GM13976 (cell line): Measurements from ENCODE around the gene HRK.

Experiments
- DNase-seq: peaks from one replicate; pipeline ENCODE4 v3.0.0; 2012; ENCODE audit warnings: low spot score
- CTCF ChIP-seq: IDR thresholded peaks from 2 replicates; pipeline ENCODE4 v1.5.1; 2012; ENCODE audit warnings: borderline replicate concordance, mild to moderate bottlenecking; ENCODE audit not compliant: insufficient read depth; ENCODE audit errors: extremely low read depth, missing control alignments, control extremely low read depth
- in situ Hi-C: fragments of 300-500 bp; cut with MboI; formaldehyde crosslinking; loops from one replicate; pipeline ENCODE4 v1.12.0; 2022; ENCODE audit warnings: low sequenced_read_pairs, mixed read lengths, inconsistent platforms; ENCODE audit not compliant: unreplicated experiment

The HRK gene

DNA sequence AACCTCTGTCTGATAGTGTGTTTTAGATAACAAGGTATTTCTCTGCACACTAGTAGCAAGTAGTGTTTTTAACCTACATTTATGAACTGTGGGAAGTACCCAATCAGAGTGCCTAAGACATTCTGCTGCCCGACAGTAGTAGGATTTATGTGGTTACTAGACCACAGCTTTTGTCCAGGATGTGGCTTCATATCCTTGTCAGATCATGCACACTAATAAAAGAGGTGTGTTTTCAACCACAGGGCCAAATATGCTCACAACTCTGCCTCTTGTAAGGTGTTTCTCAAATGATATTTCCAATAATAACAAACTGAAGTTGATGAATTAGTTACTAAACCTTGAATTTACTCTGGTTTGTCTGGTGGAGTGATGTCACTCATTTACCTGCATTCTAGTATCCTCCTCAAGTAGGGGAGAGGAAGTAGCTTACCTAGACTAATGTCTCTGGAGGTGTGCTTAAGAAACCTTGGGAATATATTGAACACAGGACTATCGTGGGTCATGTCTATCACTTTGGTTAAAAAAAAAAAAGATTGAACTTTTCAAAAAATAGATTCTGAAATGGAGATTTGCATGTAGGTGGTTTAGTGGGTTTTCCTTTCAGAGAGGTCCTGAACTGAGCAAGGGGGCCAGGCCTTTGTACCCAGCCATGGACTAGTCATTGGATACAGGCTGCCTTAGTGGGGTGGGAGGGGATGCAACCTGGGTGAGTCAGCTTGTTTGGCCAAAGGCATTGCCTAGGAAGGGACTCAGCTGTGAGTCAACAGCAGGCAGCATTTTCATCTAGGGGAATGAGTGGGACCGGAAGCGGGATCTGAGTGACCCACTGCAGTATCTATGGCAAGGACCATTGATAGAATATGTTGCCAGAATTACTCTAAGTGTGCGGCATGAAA lies 43.6 kb upstream of the HRK start:
- no peak for TF ChIP-seq CTCF
- in situ Hi-C loops, result no loop called here
- no peak for DNase-seq

DNA sequence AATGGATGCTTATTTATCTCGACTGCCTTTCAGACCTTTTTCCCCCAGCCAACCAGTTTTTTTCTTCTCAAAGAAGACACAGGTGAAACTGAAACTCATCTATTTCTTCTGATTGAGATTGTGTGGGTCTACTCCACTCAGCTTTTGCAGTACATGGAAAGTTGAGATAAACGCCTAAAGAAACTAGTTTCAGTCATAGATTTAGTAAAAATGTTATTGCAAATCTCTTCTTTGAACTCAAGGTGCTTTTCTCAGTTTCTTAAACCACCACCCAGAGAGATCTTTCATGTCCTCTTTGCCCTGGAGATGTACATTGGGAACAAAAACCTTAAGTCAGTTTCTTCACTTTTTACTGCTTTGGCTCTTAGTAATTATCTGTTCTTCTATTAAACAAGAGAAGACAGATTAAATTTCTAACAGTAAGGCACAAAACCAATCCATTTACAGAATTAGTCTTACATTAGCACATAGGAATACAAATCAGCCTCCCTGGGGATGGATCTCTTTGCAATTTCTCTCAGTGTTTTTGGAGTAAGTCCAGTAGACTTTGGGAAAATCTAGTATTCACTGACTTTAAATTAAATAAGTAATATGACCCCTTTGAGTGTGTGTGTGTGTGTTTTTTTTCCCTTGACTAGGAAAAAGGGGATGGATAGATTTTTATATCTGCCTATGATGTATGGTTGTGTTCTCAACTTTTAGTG lies 41.1 kb upstream of the HRK start:
- no peak for TF ChIP-seq CTCF
- DNase-seq, result peak; percentile 51
- in situ Hi-C loops, result no loop called here

DNA sequence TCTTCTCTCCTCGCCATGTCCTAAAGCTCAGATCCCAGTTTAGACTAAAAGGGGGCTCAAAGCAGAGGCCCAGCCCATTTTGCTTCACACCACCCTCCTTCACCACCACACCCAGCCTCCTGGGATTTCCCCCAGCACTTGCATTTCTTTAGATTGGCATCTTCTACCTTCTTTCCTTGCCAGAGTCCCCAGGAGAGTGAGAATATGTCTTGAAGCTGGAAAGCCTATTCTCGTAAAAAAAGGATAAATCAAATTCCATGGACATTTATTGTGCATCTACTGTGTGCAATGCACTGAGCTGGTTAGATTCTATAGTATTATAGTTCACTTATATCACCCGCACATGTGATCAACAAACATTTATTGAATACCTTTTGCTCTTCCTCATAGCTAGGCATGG lies 39.7 kb upstream of the HRK start:
- in situ Hi-C loops, result no loop called here
- no peak for DNase-seq
- TF ChIP-seq CTCF, result no peak

DNA sequence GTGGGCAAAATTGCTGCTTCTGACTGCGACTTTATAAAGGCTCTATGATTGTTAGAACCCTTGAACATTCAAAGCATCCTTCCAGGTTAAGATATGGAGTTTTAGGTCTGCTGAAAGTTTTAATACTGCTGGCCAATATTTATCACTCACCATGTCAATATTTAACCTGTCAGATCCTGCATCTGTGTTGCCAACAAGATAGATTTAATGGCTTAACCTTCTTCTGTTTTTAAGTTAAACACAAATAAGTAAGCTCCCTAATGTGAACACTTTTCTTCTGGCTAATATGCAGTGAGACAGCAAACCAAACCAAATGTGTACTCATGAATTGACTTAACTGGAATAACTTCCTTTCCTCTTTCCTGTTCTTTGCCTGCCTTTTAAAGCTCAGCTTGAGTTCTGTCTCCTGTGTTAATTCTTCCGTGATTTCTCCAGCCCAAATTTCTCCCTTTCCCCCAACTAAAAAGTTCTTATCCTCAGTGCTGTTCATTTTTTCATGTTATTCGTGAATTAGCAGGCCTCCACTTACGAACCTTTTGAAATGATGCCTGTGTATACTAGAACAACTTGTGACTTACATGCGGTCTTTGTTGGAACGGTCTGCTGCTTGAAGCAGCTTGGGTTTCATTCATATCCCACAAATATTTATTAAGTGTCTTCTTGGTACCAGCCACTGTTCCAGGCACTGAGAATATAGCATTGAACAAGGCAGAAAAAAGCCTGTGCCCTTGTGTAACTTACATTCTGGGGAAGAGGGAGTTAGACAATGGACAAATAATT lies 38.7 kb upstream of the HRK start:
- no peak for TF ChIP-seq CTCF
- DNase-seq, result no peak
- in situ Hi-C loops, result no loop called here

DNA sequence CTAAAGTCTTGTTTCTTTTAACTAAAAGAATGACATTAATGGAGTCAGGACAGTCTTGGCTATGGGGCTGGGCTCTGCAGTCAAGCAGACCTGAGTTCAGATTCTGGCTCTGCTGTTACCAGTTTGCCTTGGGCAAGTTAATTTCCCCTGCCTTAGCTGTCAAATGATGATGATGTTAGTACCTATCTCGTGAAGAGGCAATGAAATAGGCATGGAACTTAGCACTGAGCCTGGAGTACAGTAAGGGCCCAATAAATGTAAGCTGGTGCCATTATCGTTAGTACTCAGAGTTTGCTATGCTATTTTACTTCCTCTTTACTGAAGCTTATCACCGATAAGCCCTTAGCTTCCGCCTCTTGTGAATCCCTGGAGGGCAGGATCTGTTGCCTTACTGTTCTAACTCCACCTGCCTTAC lies 38.0 kb upstream of the HRK start:
- no peak for DNase-seq
- in situ Hi-C loops, result no loop called here

More for the DNA sequence above, 38.0 kb upstream of the HRK start:
- no peak for TF ChIP-seq CTCF
